Heart right ventricle (tissue), 16 donors: ENCODE measurements around the gene CIAPIN1. TPM values are rescaled to one million over a fixed set of nuclear protein-coding genes. Genes with fewer than 3 reads are reported as not detected.

ENCODE experiments used
- ATAC-seq, 8 donors: fragments of 200-7000 bp; cut with Tn5 transposase; one replicate each; pipeline ENCODE4 v1.9.1; 2020; ENCODE audit warnings: mild to moderate bottlenecking in 8 of 8, moderate library complexity in 8 of 8, moderate number of reproducible peaks in 1 of 8
- DNase-seq, 2 donors: peaks; one replicate each; pipeline ENCODE4 v3.0.0-alpha.2; 2020
- H3K27ac ChIP-seq, 10 donors: fragments of 200-600 bp; sonication (generic) in 2 of 10; one replicate each; pipeline versions ENCODE4 v1.5.0 to v1.8.0; 2020 to 2022; ENCODE audit warnings: mild to moderate bottlenecking in 3 of 10
- H3K27me3 ChIP-seq, 7 donors: fragments of 200-600 bp; one replicate each; pipeline ENCODE4 v1.8.0; 2021 to 2022; ENCODE audit warnings: mild to moderate bottlenecking in 2 of 7
- H3K36me3 ChIP-seq, 9 donors: fragments of 200-600 bp; sonication (generic) in 1 of 9; one replicate each; pipeline versions ENCODE4 v1.5.0 to v1.8.0; 2020 to 2022; ENCODE audit warnings: mild to moderate bottlenecking in 2 of 9
- H3K4me1 ChIP-seq, 9 donors: fragments of 200-600 bp; sonication (generic) in 1 of 9; one replicate each; pipeline versions ENCODE4 v1.5.0 to v1.8.0; 2020 to 2022; ENCODE audit warnings: mild to moderate bottlenecking in 4 of 9
- H3K4me3 ChIP-seq, 10 donors: fragments of 200-600 bp; sonication (generic) in 2 of 10; one replicate each; pipeline versions ENCODE4 v1.5.0 to v1.8.0; 2020 to 2022; ENCODE audit warnings: mild to moderate bottlenecking in 7 of 10, moderate library complexity in 2 of 10
- H3K9me3 ChIP-seq, 11 donors: fragments of 200-600 bp in 10 of 11; sonication (generic) in 2 of 11; one replicate each; pipeline versions ENCODE4 v1.5.0 to v1.8.0; 2013 to 2022; ENCODE audit warnings: mild to moderate bottlenecking in 2 of 11, control low read depth in 1 of 11, moderate library complexity in 1 of 11
- WGBS, 2 donors: extraction: QIAGEN DNeasy Blood & Tissue Kit; methylation state at CpG; one replicate each; pipeline ENCODE4 v1.1.7; 2013; ENCODE audit warnings: inconsistent platforms in 1 of 2; 5-methylcytosine and 5-hydroxymethylcytosine counted together
- intact Hi-C, 10 donors: fragments of 100-400 bp; cut with DNase I; formaldehyde crosslinking; loops; one replicate each; pipeline versions ENCODE4 v1.11.1 to v1.14.2; 2022
- polyA plus RNA-seq, 2 donors: library from polyadenylated mRNA; stranded (reverse); fragments of 200-250 nt; gene quantifications; one replicate each; pipeline ENCODE4 v1.2.3, GENCODE V29; 2013
- total RNA-seq, 10 donors: library from RNA; stranded (reverse); fragmentation: NEBNext Ultra II Directional in 3 of 10; extraction: Animal tissue kit (Norgen Biotek cat#: 25700) in 3 of 10; gene quantifications; one replicate each; pipeline versions ENCODE4 v1.2.1 to v1.2.4, GENCODE V29; 2021 to 2023
- TF ChIP-seq, protein P1 (sequence below), 9 donors: fragments of 200-600 bp; sonication (generic) in 2 of 9; IDR thresholded peaks; one replicate each; pipeline versions ENCODE4 v1.5.0 to v1.8.0; 2021 to 2022; ENCODE audit warnings: antibody characterized with exemption in 9 of 9, mild to moderate bottlenecking in 5 of 9, moderate library complexity in 1 of 9
- donor health status: Arrhythmogenic right ventricular cardiomyopathy.
- donor health status: ischemic (EF 13 %, LVEDD 7.1; RV severe dilation, severe dysfunction).
- donor health status: healthy with polysubstance abuse.
- donor health status: DM: no; HTN: yes; CAD: no.
- donor health status: DM: no; HTN: no; CAD: no.
- donor health status: ischemic (EF 25% LVEDD 6.9; RV normal size, moderate dysfunction).
- donor health status: ischemic (EF 25% LVEDD 5.7; RV mildly dilated, moderate dysfunction).
- donor health status: healthy.
- donor health status: DM: yes; HTN: yes; CAD: no.
- donor health status: Ischemic cardiomyopathy.
- donor health status: ischemic (EF 35%, LVEDD 5.7; RV mildly dilated, moderate dysfunction).
- donor health status: nonischemic (EF 11% LVEDD 7.7; RV severe dilation, severe dysfunction).
- donor health status: DM: yes; HTN: yes; CAD: no.
- donor health status: PGD.
- donor health status: ischemic (EF 29% LVEDD 5.4; RV normal size, mild dysfunction).
- donor health status: nonischemic (EF 23%, LVEDD 6.1; RV moderate dilation, normal function).

The CIAPIN1 gene
- total and polyA plus RNA-seq, 12 donors, result 20.1 to 75.1 (median 61.0) TPM

DNA sequence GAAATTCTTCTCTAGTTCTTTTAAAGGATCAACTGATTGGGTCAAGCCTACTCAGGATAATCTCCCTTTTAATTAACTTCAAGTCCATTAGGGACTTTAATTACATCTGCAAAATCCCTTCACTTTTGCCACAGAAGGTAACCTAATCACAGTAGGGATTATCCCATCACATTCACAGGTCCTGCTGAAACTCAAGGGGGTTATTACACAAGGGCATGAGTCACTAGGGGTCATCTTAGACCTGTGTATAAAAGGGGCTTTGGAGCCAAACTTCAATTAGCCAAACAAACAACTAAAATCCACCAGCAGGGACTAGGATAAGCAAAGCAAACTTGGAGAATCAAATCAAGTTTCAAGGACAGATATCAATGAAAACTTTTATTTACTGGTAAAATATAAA, 19.4 kb downstream of the CIAPIN1 start:
- ATAC-seq, result no peak
- DNase-seq, result no peak
- Histone ChIP-seq H3K4me1 (peaks cover 0 to 15% (median 11%) of the 10 kb centered on the region in 9 donors), H3K36me3 (peaks cover 4 to 67% (median 53%) of the 10 kb centered on the region in 9 donors), H3K27ac (no peak overlapping the region), H3K27me3 (no peaks in the 10 kb centered on the region), H3K4me3 (no peak overlapping the region), H3K9me3 (no peaks in the 10 kb centered on the region)
- TF ChIP-seq, protein P1, sequence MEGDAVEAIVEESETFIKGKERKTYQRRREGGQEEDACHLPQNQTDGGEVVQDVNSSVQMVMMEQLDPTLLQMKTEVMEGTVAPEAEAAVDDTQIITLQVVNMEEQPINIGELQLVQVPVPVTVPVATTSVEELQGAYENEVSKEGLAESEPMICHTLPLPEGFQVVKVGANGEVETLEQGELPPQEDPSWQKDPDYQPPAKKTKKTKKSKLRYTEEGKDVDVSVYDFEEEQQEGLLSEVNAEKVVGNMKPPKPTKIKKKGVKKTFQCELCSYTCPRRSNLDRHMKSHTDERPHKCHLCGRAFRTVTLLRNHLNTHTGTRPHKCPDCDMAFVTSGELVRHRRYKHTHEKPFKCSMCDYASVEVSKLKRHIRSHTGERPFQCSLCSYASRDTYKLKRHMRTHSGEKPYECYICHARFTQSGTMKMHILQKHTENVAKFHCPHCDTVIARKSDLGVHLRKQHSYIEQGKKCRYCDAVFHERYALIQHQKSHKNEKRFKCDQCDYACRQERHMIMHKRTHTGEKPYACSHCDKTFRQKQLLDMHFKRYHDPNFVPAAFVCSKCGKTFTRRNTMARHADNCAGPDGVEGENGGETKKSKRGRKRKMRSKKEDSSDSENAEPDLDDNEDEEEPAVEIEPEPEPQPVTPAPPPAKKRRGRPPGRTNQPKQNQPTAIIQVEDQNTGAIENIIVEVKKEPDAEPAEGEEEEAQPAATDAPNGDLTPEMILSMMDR (IDR thresholded peaks at IDR 0.05), result no peak
- intact Hi-C loops, result loop anchor here in 1 of 10 donors (10.0 kb wide), 1 partner anchor 343 kb away; no protein-coding TSS in a partner anchor

DNA sequence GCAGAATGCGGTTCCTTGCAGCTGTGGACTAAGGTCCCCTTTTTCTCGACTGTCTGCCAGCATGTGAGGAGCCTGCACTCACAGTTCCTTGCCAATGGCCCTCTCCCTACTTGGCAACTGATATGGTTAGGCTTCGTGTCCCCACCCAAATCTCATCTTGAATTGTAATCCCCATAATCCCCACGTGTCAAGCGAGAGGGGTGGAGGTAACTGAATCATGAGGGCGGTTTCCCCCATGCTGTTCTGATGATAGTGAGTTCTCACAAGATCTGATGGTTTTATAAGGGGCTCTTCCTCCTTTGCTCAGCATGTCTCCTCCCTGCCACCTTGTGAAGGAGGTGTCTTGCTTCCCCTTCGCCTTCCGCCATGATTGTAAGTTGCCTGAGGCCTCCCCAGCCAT, 19.9 kb downstream of the CIAPIN1 start:
- no peak for ATAC-seq
- no peaks in the 10 kb centered on the region for H3K27me3 ChIP-seq
- TF ChIP-seq, protein P1 (IDR thresholded peaks at IDR 0.05), result no peak
- no peak overlapping the region for H3K4me3 ChIP-seq
- intact Hi-C loops, result loop anchor here in 1 of 10 donors (10.0 kb wide), 1 partner anchor 343 kb away; no protein-coding TSS in a partner anchor
- WGBS, 2 donors, result 79 to 83% methylated on average over 8 of the region's 8 CpGs
- no peaks in the 10 kb centered on the region for H3K9me3 ChIP-seq
- peaks cover 2 to 62% (median 48%) of the 10 kb centered on the region in 9 donors for H3K36me3 ChIP-seq
- H3K4me1 ChIP-seq, result peaks cover 0 to 20% (median 13%) of the 10 kb centered on the region in 9 donors
- H3K27ac ChIP-seq, result no peak overlapping the region
- DNase-seq, result no peak

DNA sequence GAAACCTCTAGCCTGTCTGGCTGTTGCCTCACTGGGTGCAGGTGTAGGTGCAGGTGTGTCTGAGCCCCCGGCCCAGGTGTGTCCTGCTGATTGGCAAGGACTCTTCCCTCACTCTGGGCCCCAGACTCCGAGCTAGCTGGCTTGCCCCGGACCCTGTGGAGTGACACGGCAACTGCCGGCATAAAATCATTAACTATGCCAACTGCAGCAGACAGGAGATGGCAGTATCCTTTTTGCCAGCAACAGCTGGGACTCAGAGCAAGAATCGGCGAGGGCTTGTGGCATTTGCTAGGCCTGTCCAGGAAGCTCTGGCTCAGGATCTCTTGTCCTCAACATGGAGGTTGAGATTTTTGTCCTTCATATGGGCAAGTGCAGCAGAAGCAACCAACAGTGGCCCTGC, 20.8 kb downstream of the CIAPIN1 start:
- H3K9me3 ChIP-seq, result no peaks in the 10 kb centered on the region
- H3K4me1 ChIP-seq, result peaks cover 0 to 28% (median 19%) of the 10 kb centered on the region in 9 donors
- 91 to 93% methylated on average over 7 of the region's 7 CpGs for whole genome bisulfite sequencing, 2 donors
- H3K36me3 ChIP-seq, result peaks cover 0 to 53% (median 38%) of the 10 kb centered on the region in 9 donors
- ATAC-seq (peak in 1 of 8 donors; percentile 37), DNase-seq (no peak)
- H3K27me3 ChIP-seq, result no peaks in the 10 kb centered on the region
- H3K4me3 ChIP-seq, result no peak overlapping the region
- TF ChIP-seq, protein P1 (IDR thresholded peaks at IDR 0.05), result no peak
- no peak overlapping the region for H3K27ac ChIP-seq
- intact Hi-C loops, result loop anchor here in 1 of 10 donors (10.0 kb wide), 1 partner anchor 342 kb away; no protein-coding TSS in a partner anchor

DNA sequence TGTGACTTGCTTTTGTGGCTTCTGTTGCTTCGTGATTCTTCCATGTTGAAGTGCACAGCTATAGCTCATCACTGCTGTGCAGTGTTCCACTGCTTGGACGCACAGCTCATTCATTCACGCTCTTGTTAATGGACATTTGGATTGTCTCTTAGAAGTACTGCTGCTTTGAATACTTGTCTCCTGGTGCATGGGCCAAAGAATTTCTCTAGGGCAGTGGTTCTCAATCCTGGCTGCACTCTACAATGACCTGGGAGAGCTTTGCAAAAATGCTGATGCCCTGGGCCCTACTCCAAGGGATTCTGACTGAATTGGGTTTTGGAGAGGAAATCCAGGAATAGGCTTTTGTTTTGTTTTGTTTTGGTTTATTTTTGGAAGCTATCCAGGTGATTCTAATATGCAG, 22.6 kb downstream of the CIAPIN1 start:
- intact Hi-C loops, result loop anchor here in 2 of 10 donors (5.0 to 10.0 kb wide), 2 partner anchors 93 to 340 kb away; no protein-coding TSS in a partner anchor
- no peak overlapping the region for H3K4me3 ChIP-seq
- no peaks in the 10 kb centered on the region for H3K9me3 ChIP-seq
- WGBS, 2 donors, result 32 to 41% methylated on average over 3 of the region's 3 CpGs
- TF ChIP-seq, protein P1 (IDR thresholded peaks at IDR 0.05), result no peak
- H3K27ac ChIP-seq, result peak overlapping the region in 5 of 10 donors; percentile 9 to 56 (median 52)
- peaks cover 0 to 28% (median 19%) of the 10 kb centered on the region in 9 donors for H3K4me1 ChIP-seq
- H3K36me3 ChIP-seq, result peaks cover 0 to 35% (median 21%) of the 10 kb centered on the region in 9 donors
- peak; percentile 32 to 82 (median 67) for ATAC-seq
- H3K27me3 ChIP-seq, result no peaks in the 10 kb centered on the region
- peak in 1 of 2 donors; percentile 55 for DNase-seq
